PC-3 (cell line): Measurements from ENCODE around the gene ATOH8. TPM values are rescaled to one million over a fixed set of nuclear protein-coding genes. Genes with fewer than 3 reads are reported as not detected.

Experiments used
- ATAC-seq: fragments of 200-7000 bp; cut with Tn5 transposase; 2 replicates; pipeline ENCODE4 v1.9.1; 2020; ENCODE audit warnings: mild to moderate bottlenecking, moderate library complexity
- BruUV-seq: library from RNA; stranded (reverse); fragments of 400-500 nt; replicated peaks from 2 replicates; lab custom pipeline; 2021; lab: Mats Ljungman, UMichigan
- CTCF ChIA-PET: fragments of 300-600 bp; sonication (Branson Sonifier 250); formaldehyde crosslinking; loops from one replicate; lab custom pipeline; 2022; ENCODE audit warnings: antibody characterized with exemption; lab: Charles Lee
- POLR2A ChIA-PET: fragments of 300-600 bp; sonication (Branson Sonifier 250); formaldehyde crosslinking; loops from one replicate; lab custom pipeline; 2022; ENCODE audit warnings: antibody characterized with exemption; ENCODE audit not compliant: unreplicated experiment; lab: Charles Lee
- DNase-seq: peaks from one replicate; pipeline ENCODE4 v3.0.0-alpha.2; 2015
- H2AFZ ChIP-seq: fragments of 300-600 bp; sonication (generic); 2 replicates; pipeline ENCODE4 v1.6.0; 2016; ENCODE audit warnings: antibody characterized with exemption, low read length
- H3F3A ChIP-seq: fragments of 300-600 bp; sonication (generic); one replicate; pipeline ENCODE4 v1.6.0; 2017; ENCODE audit warnings: antibody characterized with exemption, low read length, control low read depth, mild to moderate bottlenecking; ENCODE audit not compliant: unreplicated experiment
- H3K27ac ChIP-seq: fragments of 300-600 bp; sonication (generic); 2 replicates; pipeline ENCODE4 v1.5.1; 2016; ENCODE audit warnings: mild to moderate bottlenecking, low read length
- H3K27me3 ChIP-seq: fragments of 300-600 bp; sonication (generic); 2 replicates; pipeline ENCODE4 v1.6.1; 2016; ENCODE audit warnings: low read length, mixed read lengths
- H3K36me3 ChIP-seq: fragments of 300-600 bp; sonication (generic); 2 replicates; pipeline ENCODE4 v1.6.1; 2016; ENCODE audit warnings: low read depth, mixed run types, low read length, mixed read lengths
- H3K4me1 ChIP-seq: fragments of 300-600 bp; sonication (generic); 2 replicates; pipeline ENCODE4 v1.5.1; 2016; ENCODE audit warnings: low read length; ENCODE audit not compliant: insufficient read depth
- H3K4me2 ChIP-seq: fragments of 300-600 bp; sonication (generic); 2 replicates; pipeline ENCODE4 v1.6.0; 2016; ENCODE audit warnings: low read length
- H3K4me3 ChIP-seq: fragments of 300-600 bp; sonication (generic); 2 replicates; pipeline ENCODE4 v1.5.1; 2016; ENCODE audit warnings: mild to moderate bottlenecking, low read length, mixed read lengths
- H3K79me2 ChIP-seq: fragments of 300-600 bp; sonication (generic); 2 replicates; pipeline ENCODE4 v1.6.1; 2017; ENCODE audit warnings: low read length, mixed read lengths
- H3K9ac ChIP-seq: fragments of 300-600 bp; sonication (generic); 2 replicates; pipeline ENCODE4 v1.6.0; 2016; ENCODE audit warnings: mild to moderate bottlenecking, low read length
- H3K9me2 ChIP-seq: fragments of 300-600 bp; sonication (generic); replicated peaks from 2 replicates; pipeline ENCODE4 v1.6.1; 2016; ENCODE audit warnings: mixed run types, low read length, mixed read lengths
- H3K9me3 ChIP-seq: fragments of 300-600 bp; sonication (generic); 2 replicates; pipeline ENCODE4 v1.6.1; 2016; ENCODE audit warnings: low read length, mixed read lengths
- H4K20me1 ChIP-seq: fragments of 300-600 bp; sonication (generic); 2 replicates; pipeline ENCODE4 v1.6.1; 2016; ENCODE audit warnings: low read length, mixed read lengths
- CTCF ChIP-seq: fragments of 300-600 bp; sonication (generic); conservative IDR thresholded peaks from 2 replicates; pipeline ENCODE4 v1.5.1; 2017; ENCODE audit warnings: antibody characterized with exemption, low read depth, mild to moderate bottlenecking, low read length
- EZH2 ChIP-seq: fragments of 300-600 bp; sonication (generic); IDR thresholded peaks from one replicate; pipeline ENCODE4 v1.6.1; 2017; ENCODE audit warnings: antibody characterized with exemption, mild to moderate bottlenecking, low read length; ENCODE audit not compliant: unreplicated experiment
- EZH2phosphoT487 ChIP-seq: fragments of 300-600 bp; sonication (generic); IDR thresholded peaks from 2 replicates; pipeline ENCODE4 v1.6.1; 2018; ENCODE audit warnings: mild to moderate bottlenecking, antibody characterized with exemption, low read length, borderline replicate concordance
- intact Hi-C: fragments of 100-400 bp; cut with micrococcal nuclease; formaldehyde crosslinking; loops from 2 replicates; pipeline ENCODE4 v1.9.0; 2023
- total RNA-seq: library from RNA; depleted of rRNA; stranded (reverse); fragments of >200 nt; gene quantifications from 2 replicates; pipeline ENCODE4 v1.2.3, GENCODE V29; 2014

The ATOH8 gene
- total RNA-seq, 1 experiment from 2014 or later = 0.04 TPM

GRCh38 chr2:85761946-85762345, 8.2 kb downstream of the ATOH8 start:
- DNase-seq = no peak
- no peaks in the 10 kb centered on the region for H3K79me2 ChIP-seq

GRCh38 chr2:85763132-85763531, 9.3 kb downstream of the ATOH8 start:
- Histone ChIP-seq H3F3A (no peaks in the 10 kb centered on the region), H3K4me2 (no peak overlapping the region), H3K9me3 (no peaks in the 10 kb centered on the region), H3K9ac (no peak overlapping the region), H3K9me2 (no peaks in the 10 kb centered on the region), H3K79me2 (no peaks in the 10 kb centered on the region), H4K20me1 (no peaks in the 10 kb centered on the region), H3K36me3 (no peaks in the 10 kb centered on the region), H3K27me3 (peaks cover 4% of the 10 kb centered on the region), H2AFZ (no peak overlapping the region), H3K4me1 (no peaks in the 10 kb centered on the region), H3K4me3 (no peak overlapping the region), H3K27ac (no peak overlapping the region)
- POLR2A ChIA-PET = no interaction called here
- intact Hi-C loops = no loop called here
- TF ChIP-seq EZH2 (no peak), CTCF (no peak), EZH2phosphoT487 (no peak)
- ATAC-seq (no peak), DNase-seq (no peak)
- BruUV-seq = no TSS peak
- CTCF ChIA-PET = interaction anchor here (0.6 kb wide), 1 partner anchor 936 kb away, joined by 8 read pairs; no protein-coding TSS in a partner anchor

More at GRCh38 chr2:85761946-85762345, 8.2 kb downstream of the ATOH8 start:
- Histone ChIP-seq H3K9ac (no peak overlapping the region), H2AFZ (no peak overlapping the region), H3K4me2 (no peak overlapping the region), H3K4me1 (no peaks in the 10 kb centered on the region), H3K4me3 (no peak overlapping the region), H3F3A (no peaks in the 10 kb centered on the region), H3K9me2 (no peaks in the 10 kb centered on the region), H3K9me3 (no peaks in the 10 kb centered on the region), H3K36me3 (no peaks in the 10 kb centered on the region), H3K27ac (no peak overlapping the region), H3K27me3 (peaks cover 4% of the 10 kb centered on the region), H4K20me1 (no peaks in the 10 kb centered on the region)
- ChIA-PET CTCF (no interaction called here), POLR2A (no interaction called here)
- ATAC-seq = no peak
- no TSS peak for BruUV-seq
- intact Hi-C loops = no loop called here
- no peak for TF ChIP-seq EZH2phosphoT487
- TF ChIP-seq EZH2 = no peak
- no peak for TF ChIP-seq CTCF

GRCh38 chr2:85763831-85764230, 10.0 kb downstream of the ATOH8 start:
- no TSS peak for BruUV-seq
- Histone ChIP-seq H3K79me2 (no peaks in the 10 kb centered on the region), H3K27me3 (peaks cover 4% of the 10 kb centered on the region)

More at GRCh38 chr2:85763831-85764230, 10.0 kb downstream of the ATOH8 start:
- no peak overlapping the region for H3K27ac ChIP-seq
- POLR2A ChIA-PET = no interaction called here
- H3K4me3 ChIP-seq = no peak overlapping the region
- H3K9ac ChIP-seq = no peak overlapping the region
- ATAC-seq (no peak), DNase-seq (no peak)
- no peak overlapping the region for H3K4me2 ChIP-seq
- H3F3A ChIP-seq = no peaks in the 10 kb centered on the region
- no peaks in the 10 kb centered on the region for H3K9me3 ChIP-seq
- no peaks in the 10 kb centered on the region for H3K36me3 ChIP-seq
- no peaks in the 10 kb centered on the region for H4K20me1 ChIP-seq
- CTCF ChIA-PET = interaction anchor here (0.6 kb wide), 1 partner anchor 935 kb away, joined by 8 read pairs; no protein-coding TSS in a partner anchor
- no peak overlapping the region for H2AFZ ChIP-seq
- intact Hi-C loops = no loop called here
- no peaks in the 10 kb centered on the region for H3K9me2 ChIP-seq
- H3K4me1 ChIP-seq = no peaks in the 10 kb centered on the region
- TF ChIP-seq CTCF (no peak), EZH2 (no peak)
